BE2C (cell line): ENCODE measurements around the gene FIZ1.

ENCODE experiments used
- DNase-seq: peaks from one replicate; pipeline ENCODE4 v3.0.0-alpha.2; 2020
- H3K27me3 ChIP-seq: fragments of 250-450 bp; sonication (Bioruptor Pico); 2 replicates; pipeline ENCODE4 v1.5.1; 2020; ENCODE audit warnings: mild to moderate bottlenecking
- H3K36me3 ChIP-seq: fragments of 250-450 bp; sonication (Bioruptor Pico); 2 replicates; pipeline ENCODE4 v1.5.1; 2020; ENCODE audit warnings: mild to moderate bottlenecking
- H3K4me1 ChIP-seq: fragments of 250-450 bp; sonication (Bioruptor Pico); 2 replicates; pipeline ENCODE4 v1.5.1; 2020
- H3K4me3 ChIP-seq: 2 replicates; pipeline ENCODE4 v1.5.1; 2011; ENCODE audit warnings: low read depth, low read length
- H3K9me3 ChIP-seq: fragments of 250-450 bp; sonication (Bioruptor Pico); 2 replicates; pipeline ENCODE4 v1.5.1; 2020
- CTCF ChIP-seq: IDR thresholded peaks from 2 replicates; pipeline ENCODE4 v1.5.1; 2012; ENCODE audit warnings: mild to moderate bottlenecking, low read depth, low read length

FIZ1 gene

GRCh38 chr19:55641426-55642152 lies 42.3 kb upstream of the FIZ1 start:
- Histone ChIP-seq H3K27me3 (no peaks in the 10 kb centered on the region), H3K4me3 (peak overlapping the region; percentile 90), H3K9me3 (no peaks in the 10 kb centered on the region), H3K4me1 (peaks cover 6% of the 10 kb centered on the region), H3K36me3 (peaks cover 14% of the 10 kb centered on the region)
- DNase-seq = peak; percentile 33
- no peak for TF ChIP-seq CTCF

- TF ChIP-seq CTCF = no peak
- DNase-seq = peak; percentile 76
- H3K9me3 ChIP-seq = no peaks in the 10 kb centered on the region
- no peaks in the 10 kb centered on the region for H3K27me3 ChIP-seq
- H3K4me3 ChIP-seq = peak within 1 kb of the TSS; percentile 90
- peaks cover 14% of the 10 kb centered on the region for H3K36me3 ChIP-seq
- H3K4me1 ChIP-seq = peaks cover 6% of the 10 kb centered on the region
Observed at GRCh38 chr19:55640577-55641425, 41.5 kb upstream of the FIZ1 start, which contains the start of gene ZNF580. ZNF580 (plus strand) TSS chr19:55641002; CDS start chr19:55642509, 1,507 bp downstream.

- peak; percentile 74 for DNase-seq
- H3K9me3 ChIP-seq = no peaks in the 10 kb centered on the region
- H3K27me3 ChIP-seq = no peaks in the 10 kb centered on the region
- TF ChIP-seq CTCF = peak; percentile 44
- peak overlapping the region; percentile 90 for H3K4me3 ChIP-seq
- peaks cover 7% of the 10 kb centered on the region for H3K36me3 ChIP-seq
- peaks cover 6% of the 10 kb centered on the region for H3K4me1 ChIP-seq
Observed at GRCh38 chr19:55640043-55640576, 40.8 kb upstream of the FIZ1 start.

GRCh38 chr19:55638864-55639359 lies 39.6 kb upstream of the FIZ1 start:
- peak; percentile 78 for DNase-seq
- H3K4me1 ChIP-seq = peaks cover 6% of the 10 kb centered on the region
- peak; percentile 80 for TF ChIP-seq CTCF
- H3K9me3 ChIP-seq = no peaks in the 10 kb centered on the region
- no peaks in the 10 kb centered on the region for H3K36me3 ChIP-seq
- H3K27me3 ChIP-seq = no peaks in the 10 kb centered on the region
- no peak overlapping the region for H3K4me3 ChIP-seq

GRCh38 chr19:55637534-55637933 lies 38.2 kb upstream of the FIZ1 start:
- Histone ChIP-seq H3K4me3 (no peak overlapping the region), H3K27me3 (no peaks in the 10 kb centered on the region), H3K36me3 (no peaks in the 10 kb centered on the region), H3K4me1 (peaks cover 6% of the 10 kb centered on the region), H3K9me3 (no peaks in the 10 kb centered on the region)
- DNase-seq = no peak
- TF ChIP-seq CTCF = no peak
